ENCODE data around the gene INPP5A. TPM values are rescaled to one million over a fixed set of nuclear protein-coding genes. Genes with fewer than 3 reads are reported as not detected.

The INPP5A gene
- total RNA-seq, 1 donor from 2014 or later = 41.0 TPM

GRCh38 chr10:132548106-132548823 lies 10.7 kb downstream of the INPP5A start:
- DNase-seq (ENCODE audit: low spot score in 2 of 2, unreplicated experiment in 2 of 2) = no peak
- Mint-ChIP-seq H3K4me1 (peaks cover 13% of the 10 kb centered on the region), H3K27ac (no peak overlapping the region), H3K36me3 (no peaks in the 10 kb centered on the region), H3K4me3 (no peak overlapping the region), H3K27me3 (ENCODE audit: low read depth) (no peaks in the 10 kb centered on the region), H3K9me3 (no peaks in the 10 kb centered on the region)
- no peak for TF ChIP-seq CTCF (IDR thresholded peaks at IDR 0.05; ENCODE audit: unreplicated experiment)

- TF ChIP-seq CTCF (IDR thresholded peaks at IDR 0.05; ENCODE audit: unreplicated experiment) = no peak
- no peak for DNase-seq (ENCODE audit: low spot score in 2 of 2, unreplicated experiment in 2 of 2)
These were observed 11.3 kb downstream of the INPP5A start for GRCh38 chr10:132548869-132549268.

GRCh38 chr10:132549371-132549770 lies 11.8 kb downstream of the INPP5A start:
- no peak overlapping the region for H3K27ac Mint-ChIP-seq
- no peaks in the 10 kb centered on the region for H3K36me3 Mint-ChIP-seq
- H3K27me3 Mint-ChIP-seq (ENCODE audit: low read depth) = no peaks in the 10 kb centered on the region
- TF ChIP-seq CTCF (IDR thresholded peaks at IDR 0.05; ENCODE audit: unreplicated experiment) = no peak
- H3K9me3 Mint-ChIP-seq = no peaks in the 10 kb centered on the region
- H3K4me3 Mint-ChIP-seq = no peak overlapping the region
- H3K4me1 Mint-ChIP-seq = peaks cover 11% of the 10 kb centered on the region
- DNase-seq (ENCODE audit: low spot score in 2 of 2, unreplicated experiment in 2 of 2) = no peak

More at GRCh38 chr10:132548869-132549268, 11.3 kb downstream of the INPP5A start:
- no peak overlapping the region for H3K4me3 Mint-ChIP-seq
- no peaks in the 10 kb centered on the region for H3K27me3 Mint-ChIP-seq (ENCODE audit: low read depth)
- H3K36me3 Mint-ChIP-seq = no peaks in the 10 kb centered on the region
- H3K4me1 Mint-ChIP-seq = peaks cover 13% of the 10 kb centered on the region
- H3K27ac Mint-ChIP-seq = no peak overlapping the region
- H3K9me3 Mint-ChIP-seq = no peaks in the 10 kb centered on the region

GRCh38 chr10:132550366-132551092 lies 12.9 kb downstream of the INPP5A start:
- no peak for DNase-seq (ENCODE audit: low spot score in 2 of 2, unreplicated experiment in 2 of 2)
- no peak overlapping the region for H3K27ac Mint-ChIP-seq
- H3K4me3 Mint-ChIP-seq = no peak overlapping the region
- H3K9me3 Mint-ChIP-seq = no peaks in the 10 kb centered on the region
- no peaks in the 10 kb centered on the region for H3K36me3 Mint-ChIP-seq
- TF ChIP-seq CTCF (IDR thresholded peaks at IDR 0.05; ENCODE audit: unreplicated experiment) = no peak
- no peaks in the 10 kb centered on the region for H3K27me3 Mint-ChIP-seq (ENCODE audit: low read depth)
- H3K4me1 Mint-ChIP-seq = peaks cover 4% of the 10 kb centered on the region

GRCh38 chr10:132551093-132551807 lies 13.7 kb downstream of the INPP5A start:
- peaks cover 4% of the 10 kb centered on the region for H3K4me1 Mint-ChIP-seq
- H3K9me3 Mint-ChIP-seq = no peaks in the 10 kb centered on the region
- no peaks in the 10 kb centered on the region for H3K36me3 Mint-ChIP-seq
- H3K27me3 Mint-ChIP-seq (ENCODE audit: low read depth) = no peaks in the 10 kb centered on the region
- H3K4me3 Mint-ChIP-seq = no peak overlapping the region
- no peak for DNase-seq (ENCODE audit: low spot score in 2 of 2, unreplicated experiment in 2 of 2)
- no peak for TF ChIP-seq CTCF (IDR thresholded peaks at IDR 0.05; ENCODE audit: unreplicated experiment)
- no peak overlapping the region for H3K27ac Mint-ChIP-seq

All from mesothelial cell of epicardium (in vitro differentiated cells).